Upper lobe of left lung (tissue), 4 donors: ENCODE measurements around the gene PTGIS.

Source experiments
- POLR2A ChIP-seq, 4 donors: fragments of 450-650 bp; IDR thresholded peaks; one replicate each; pipeline ENCODE4 v1.5.1; 2016 to 2017; ENCODE audit warnings: antibody characterized with exemption in 4 of 4, mild to moderate bottlenecking in 2 of 4
- POLR2AphosphoS5 ChIP-seq, 2 donors: sonication (generic); formaldehyde crosslinking; IDR thresholded peaks; one replicate each; pipeline ENCODE4 v1.5.1; 2017; ENCODE audit warnings: antibody characterized with exemption in 2 of 2
- TF ChIP-seq, protein P1 (sequence below), 6 experiments: fragments of 450-650 bp in 4 of 6; fragments of 200-600 bp in 2 of 6; sonication (generic) in 2 of 6; IDR thresholded peaks; one replicate each; pipeline ENCODE4 v1.5.1; 2016 to 2019; ENCODE audit warnings: antibody characterized with exemption in 6 of 6

DNA sequence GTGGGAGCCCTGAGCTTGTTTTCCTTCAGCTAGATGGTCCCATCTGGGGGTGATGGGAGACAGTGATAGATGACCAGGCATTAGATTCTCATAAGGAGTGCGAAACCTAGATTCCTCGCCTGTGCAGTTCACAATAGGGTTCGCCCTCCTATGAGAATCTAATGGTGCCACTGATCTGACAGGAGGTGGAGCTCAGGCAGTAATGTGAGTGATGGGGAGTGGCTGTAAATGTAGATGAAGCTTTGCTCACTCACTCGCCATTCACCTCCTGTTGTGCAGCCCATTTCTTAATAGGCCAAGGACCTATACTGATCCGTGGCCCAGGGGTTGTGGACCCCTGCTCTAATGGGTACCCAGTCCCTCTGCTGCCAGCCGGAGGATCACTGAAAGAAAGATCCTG is 64.8 kb downstream of the PTGIS start:
- TF ChIP-seq, protein P1, sequence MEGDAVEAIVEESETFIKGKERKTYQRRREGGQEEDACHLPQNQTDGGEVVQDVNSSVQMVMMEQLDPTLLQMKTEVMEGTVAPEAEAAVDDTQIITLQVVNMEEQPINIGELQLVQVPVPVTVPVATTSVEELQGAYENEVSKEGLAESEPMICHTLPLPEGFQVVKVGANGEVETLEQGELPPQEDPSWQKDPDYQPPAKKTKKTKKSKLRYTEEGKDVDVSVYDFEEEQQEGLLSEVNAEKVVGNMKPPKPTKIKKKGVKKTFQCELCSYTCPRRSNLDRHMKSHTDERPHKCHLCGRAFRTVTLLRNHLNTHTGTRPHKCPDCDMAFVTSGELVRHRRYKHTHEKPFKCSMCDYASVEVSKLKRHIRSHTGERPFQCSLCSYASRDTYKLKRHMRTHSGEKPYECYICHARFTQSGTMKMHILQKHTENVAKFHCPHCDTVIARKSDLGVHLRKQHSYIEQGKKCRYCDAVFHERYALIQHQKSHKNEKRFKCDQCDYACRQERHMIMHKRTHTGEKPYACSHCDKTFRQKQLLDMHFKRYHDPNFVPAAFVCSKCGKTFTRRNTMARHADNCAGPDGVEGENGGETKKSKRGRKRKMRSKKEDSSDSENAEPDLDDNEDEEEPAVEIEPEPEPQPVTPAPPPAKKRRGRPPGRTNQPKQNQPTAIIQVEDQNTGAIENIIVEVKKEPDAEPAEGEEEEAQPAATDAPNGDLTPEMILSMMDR (IDR thresholded peaks at IDR 0.05): no peak
- TF ChIP-seq POLR2A (IDR thresholded peaks at IDR 0.05): no peak
- TF ChIP-seq POLR2AphosphoS5 (IDR thresholded peaks at IDR 0.05): no peak
